NB4 (cell line): ENCODE data around the gene HS6ST2.

Experiments used
- CTCF ChIP-seq: IDR thresholded peaks from one replicate; pipeline ENCODE4 v1.5.1; 2012; ENCODE audit warnings: low read depth, low read length
- MAX ChIP-seq: IDR thresholded peaks from 2 replicates; pipeline ENCODE4 v1.6.1; 2011; ENCODE audit warnings: low read depth, low read length

- no peak for TF ChIP-seq MAX
- TF ChIP-seq CTCF, result no peak
These were observed 202.0 kb downstream of the HS6ST2 start for GRCh38 chrX:132756439-132756838.
